ENCODE measurements around the gene TMEM11. TPM values are rescaled to one million over a fixed set of nuclear protein-coding genes. Genes with fewer than 3 reads are reported as not detected.

The TMEM11 gene
- total RNA-seq, 1 donor, result 18.1 TPM

DNA sequence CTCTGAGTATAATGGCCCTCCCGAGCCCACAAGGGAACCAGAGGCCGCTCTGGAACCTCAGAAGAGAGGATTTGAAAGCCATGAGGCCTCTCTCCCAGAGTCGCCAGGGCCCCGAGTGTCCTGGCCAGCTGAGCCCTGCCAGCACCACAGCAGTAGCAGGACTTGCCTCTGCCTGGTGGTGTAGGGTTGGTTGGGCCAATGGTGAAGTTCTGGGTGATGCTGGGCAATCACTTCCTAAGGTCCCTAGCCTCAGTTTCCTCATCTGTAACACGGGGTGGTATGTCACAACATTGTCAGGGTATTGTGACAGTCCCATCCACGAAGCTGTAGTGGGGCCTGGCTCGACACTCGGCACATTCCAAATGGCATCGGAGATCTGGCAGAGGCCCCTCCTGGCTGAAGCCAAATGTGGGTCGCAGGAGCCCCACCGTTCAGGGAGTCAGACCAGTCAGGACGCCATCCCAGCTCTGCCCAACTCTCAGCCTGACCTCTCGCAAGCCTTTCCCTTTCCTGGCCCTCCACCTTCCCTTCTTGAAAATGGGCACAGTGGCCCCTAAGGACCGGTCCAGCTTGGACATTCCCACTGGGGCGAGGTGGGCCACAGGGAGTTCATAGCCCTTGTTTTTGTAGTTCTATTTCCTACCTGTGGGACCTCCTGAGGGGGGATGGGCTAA lies 37.5 kb upstream of the TMEM11 start:
- no peak overlapping the region for H3K27ac ChIP-seq (ENCODE audit: low read depth, low read length)
- no peaks in the 10 kb centered on the region for H3K36me3 ChIP-seq (ENCODE audit: insufficient read depth, low read length)
- no peaks in the 10 kb centered on the region for H3K9me3 ChIP-seq (ENCODE audit: low read depth, low read length)
- H4K20me1 ChIP-seq (ENCODE audit: insufficient read depth, low read length), result peaks cover 18% of the 10 kb centered on the region
- peak; percentile 58 for DNase-seq (ENCODE audit: insufficient read length, low spot score, missing footprints)
- H3K79me2 ChIP-seq (ENCODE audit: insufficient read depth, low read length), result no peaks in the 10 kb centered on the region
- TF ChIP-seq, protein P1, sequence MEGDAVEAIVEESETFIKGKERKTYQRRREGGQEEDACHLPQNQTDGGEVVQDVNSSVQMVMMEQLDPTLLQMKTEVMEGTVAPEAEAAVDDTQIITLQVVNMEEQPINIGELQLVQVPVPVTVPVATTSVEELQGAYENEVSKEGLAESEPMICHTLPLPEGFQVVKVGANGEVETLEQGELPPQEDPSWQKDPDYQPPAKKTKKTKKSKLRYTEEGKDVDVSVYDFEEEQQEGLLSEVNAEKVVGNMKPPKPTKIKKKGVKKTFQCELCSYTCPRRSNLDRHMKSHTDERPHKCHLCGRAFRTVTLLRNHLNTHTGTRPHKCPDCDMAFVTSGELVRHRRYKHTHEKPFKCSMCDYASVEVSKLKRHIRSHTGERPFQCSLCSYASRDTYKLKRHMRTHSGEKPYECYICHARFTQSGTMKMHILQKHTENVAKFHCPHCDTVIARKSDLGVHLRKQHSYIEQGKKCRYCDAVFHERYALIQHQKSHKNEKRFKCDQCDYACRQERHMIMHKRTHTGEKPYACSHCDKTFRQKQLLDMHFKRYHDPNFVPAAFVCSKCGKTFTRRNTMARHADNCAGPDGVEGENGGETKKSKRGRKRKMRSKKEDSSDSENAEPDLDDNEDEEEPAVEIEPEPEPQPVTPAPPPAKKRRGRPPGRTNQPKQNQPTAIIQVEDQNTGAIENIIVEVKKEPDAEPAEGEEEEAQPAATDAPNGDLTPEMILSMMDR (IDR thresholded peaks at IDR 0.05; ENCODE audit: extremely low read depth, low read depth, low read length), result no peak
- H3K4me3 ChIP-seq (ENCODE audit: insufficient read depth, low read length), result no peak overlapping the region
- H2AFZ ChIP-seq (ENCODE audit: low read length), result no peak overlapping the region
- peaks cover 16% of the 10 kb centered on the region for H3K4me1 ChIP-seq (ENCODE audit: insufficient read depth, low read length)
- H3K4me2 ChIP-seq (ENCODE audit: insufficient read depth, low read length), result peak overlapping the region; percentile 77
- H3K27me3 ChIP-seq (ENCODE audit: insufficient read depth, low read length), result no peaks in the 10 kb centered on the region

DNA sequence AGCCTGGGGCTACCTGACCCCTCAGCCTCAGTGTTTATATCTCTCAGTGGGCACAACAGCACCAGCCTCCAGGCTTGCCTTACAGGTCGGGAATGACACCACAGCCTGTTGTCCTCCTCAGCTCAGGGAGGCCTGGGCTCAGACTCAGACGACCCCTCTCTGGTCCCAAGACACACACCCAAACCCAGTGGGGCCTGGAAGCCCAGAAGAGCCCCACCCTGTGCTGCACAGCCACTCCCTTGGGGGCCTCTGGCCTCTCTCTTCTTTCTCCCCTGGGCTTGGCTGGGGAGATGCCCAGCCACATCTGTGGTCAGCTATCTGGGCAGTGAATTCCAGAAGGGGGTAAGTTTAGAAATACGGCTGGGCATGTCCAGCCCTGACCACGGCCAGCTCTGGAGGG lies 36.9 kb upstream of the TMEM11 start:
- TF ChIP-seq, protein P1 (IDR thresholded peaks at IDR 0.05; ENCODE audit: extremely low read depth, low read depth, low read length), result no peak
- peak overlapping the region; percentile 2 for H3K4me2 ChIP-seq (ENCODE audit: insufficient read depth, low read length)
- H3K79me2 ChIP-seq (ENCODE audit: insufficient read depth, low read length), result no peaks in the 10 kb centered on the region
- H3K36me3 ChIP-seq (ENCODE audit: insufficient read depth, low read length), result no peaks in the 10 kb centered on the region
- H4K20me1 ChIP-seq (ENCODE audit: insufficient read depth, low read length), result peaks cover 18% of the 10 kb centered on the region
- no peak overlapping the region for H3K27ac ChIP-seq (ENCODE audit: low read depth, low read length)
- no peaks in the 10 kb centered on the region for H3K9me3 ChIP-seq (ENCODE audit: low read depth, low read length)
- no peak overlapping the region for H3K4me3 ChIP-seq (ENCODE audit: insufficient read depth, low read length)
- no peak overlapping the region for H2AFZ ChIP-seq (ENCODE audit: low read length)
- H3K27me3 ChIP-seq (ENCODE audit: insufficient read depth, low read length), result no peaks in the 10 kb centered on the region
- H3K4me1 ChIP-seq (ENCODE audit: insufficient read depth, low read length), result peaks cover 16% of the 10 kb centered on the region
- DNase-seq (ENCODE audit: insufficient read length, low spot score, missing footprints), result peak; percentile 86

GRCh38 chr17:21249920-21250703 lies 36.2 kb upstream of the TMEM11 start:
- Histone ChIP-seq H3K4me3 (ENCODE audit: insufficient read depth, low read length) (no peak overlapping the region), H3K79me2 (ENCODE audit: insufficient read depth, low read length) (no peaks in the 10 kb centered on the region), H4K20me1 (ENCODE audit: insufficient read depth, low read length) (peaks cover 18% of the 10 kb centered on the region), H3K27ac (ENCODE audit: low read depth, low read length) (no peak overlapping the region), H3K9me3 (ENCODE audit: low read depth, low read length) (no peaks in the 10 kb centered on the region), H3K4me2 (ENCODE audit: insufficient read depth, low read length) (no peak overlapping the region), H2AFZ (ENCODE audit: low read length) (no peak overlapping the region), H3K4me1 (ENCODE audit: insufficient read depth, low read length) (peaks cover 16% of the 10 kb centered on the region), H3K27me3 (ENCODE audit: insufficient read depth, low read length) (no peaks in the 10 kb centered on the region), H3K36me3 (ENCODE audit: insufficient read depth, low read length) (no peaks in the 10 kb centered on the region)
- TF ChIP-seq, protein P1 (IDR thresholded peaks at IDR 0.05; ENCODE audit: extremely low read depth, low read depth, low read length), result no peak
- peak; percentile 69 for DNase-seq (ENCODE audit: insufficient read length, low spot score, missing footprints)

Data from osteoblast (primary cell).